ENCODE results near the gene CLCN4. TPM values are rescaled to one million over a fixed set of nuclear protein-coding genes. Genes with fewer than 3 reads are reported as not detected.

CLCN4 gene
- total RNA-seq, 1 donor: 14.1 TPM

- Histone ChIP-seq H4K20me1 (ENCODE audit: insufficient read depth, low read length) (no peaks in the 10 kb centered on the region), H3K4me2 (ENCODE audit: insufficient read depth, low read length) (peak overlapping the region; percentile 24), H3K4me1 (ENCODE audit: insufficient read depth, low read length) (peaks cover 9% of the 10 kb centered on the region), H3K27me3 (ENCODE audit: insufficient read depth, low read length) (no peaks in the 10 kb centered on the region), H3K4me3 (ENCODE audit: insufficient read depth, low read length) (no peak overlapping the region), H3K27ac (ENCODE audit: low read depth, low read length) (no peak overlapping the region), H3K9me3 (ENCODE audit: low read depth, low read length) (no peaks in the 10 kb centered on the region), H2AFZ (ENCODE audit: low read length) (no peak overlapping the region), H3K79me2 (ENCODE audit: insufficient read depth, low read length) (no peaks in the 10 kb centered on the region), H3K36me3 (ENCODE audit: insufficient read depth, low read length) (no peaks in the 10 kb centered on the region)
- TF ChIP-seq, protein P1, sequence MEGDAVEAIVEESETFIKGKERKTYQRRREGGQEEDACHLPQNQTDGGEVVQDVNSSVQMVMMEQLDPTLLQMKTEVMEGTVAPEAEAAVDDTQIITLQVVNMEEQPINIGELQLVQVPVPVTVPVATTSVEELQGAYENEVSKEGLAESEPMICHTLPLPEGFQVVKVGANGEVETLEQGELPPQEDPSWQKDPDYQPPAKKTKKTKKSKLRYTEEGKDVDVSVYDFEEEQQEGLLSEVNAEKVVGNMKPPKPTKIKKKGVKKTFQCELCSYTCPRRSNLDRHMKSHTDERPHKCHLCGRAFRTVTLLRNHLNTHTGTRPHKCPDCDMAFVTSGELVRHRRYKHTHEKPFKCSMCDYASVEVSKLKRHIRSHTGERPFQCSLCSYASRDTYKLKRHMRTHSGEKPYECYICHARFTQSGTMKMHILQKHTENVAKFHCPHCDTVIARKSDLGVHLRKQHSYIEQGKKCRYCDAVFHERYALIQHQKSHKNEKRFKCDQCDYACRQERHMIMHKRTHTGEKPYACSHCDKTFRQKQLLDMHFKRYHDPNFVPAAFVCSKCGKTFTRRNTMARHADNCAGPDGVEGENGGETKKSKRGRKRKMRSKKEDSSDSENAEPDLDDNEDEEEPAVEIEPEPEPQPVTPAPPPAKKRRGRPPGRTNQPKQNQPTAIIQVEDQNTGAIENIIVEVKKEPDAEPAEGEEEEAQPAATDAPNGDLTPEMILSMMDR (IDR thresholded peaks at IDR 0.05; ENCODE audit: extremely low read depth, low read depth, low read length): no peak
- DNase-seq (ENCODE audit: insufficient read length, low spot score, missing footprints): no peak
These were observed 8.9 kb downstream of the CLCN4 start for GRCh38 chrX:10165580-10166247.

- Histone ChIP-seq H3K9me3 (ENCODE audit: low read depth, low read length) (no peaks in the 10 kb centered on the region), H2AFZ (ENCODE audit: low read length) (no peak overlapping the region), H3K27me3 (ENCODE audit: insufficient read depth, low read length) (no peaks in the 10 kb centered on the region), H3K36me3 (ENCODE audit: insufficient read depth, low read length) (no peaks in the 10 kb centered on the region), H3K4me2 (ENCODE audit: insufficient read depth, low read length) (no peak overlapping the region), H3K4me3 (ENCODE audit: insufficient read depth, low read length) (no peak overlapping the region), H3K4me1 (ENCODE audit: insufficient read depth, low read length) (peaks cover 9% of the 10 kb centered on the region), H4K20me1 (ENCODE audit: insufficient read depth, low read length) (no peaks in the 10 kb centered on the region), H3K79me2 (ENCODE audit: insufficient read depth, low read length) (no peaks in the 10 kb centered on the region), H3K27ac (ENCODE audit: low read depth, low read length) (no peak overlapping the region)
- TF ChIP-seq, protein P1 (IDR thresholded peaks at IDR 0.05; ENCODE audit: extremely low read depth, low read depth, low read length): no peak
- DNase-seq (ENCODE audit: insufficient read length, low spot score, missing footprints): no peak
These were observed 9.5 kb downstream of the CLCN4 start for GRCh38 chrX:10166248-10166716.

GRCh38 chrX:10166731-10167151, 10.0 kb downstream of the CLCN4 start:
- no peaks in the 10 kb centered on the region for H3K27me3 ChIP-seq (ENCODE audit: insufficient read depth, low read length)
- H3K27ac ChIP-seq (ENCODE audit: low read depth, low read length): no peak overlapping the region
- H3K36me3 ChIP-seq (ENCODE audit: insufficient read depth, low read length): no peaks in the 10 kb centered on the region
- no peaks in the 10 kb centered on the region for H4K20me1 ChIP-seq (ENCODE audit: insufficient read depth, low read length)
- no peak overlapping the region for H3K4me3 ChIP-seq (ENCODE audit: insufficient read depth, low read length)
- TF ChIP-seq, protein P1 (IDR thresholded peaks at IDR 0.05; ENCODE audit: extremely low read depth, low read depth, low read length): no peak
- H3K4me1 ChIP-seq (ENCODE audit: insufficient read depth, low read length): peaks cover 9% of the 10 kb centered on the region
- H3K4me2 ChIP-seq (ENCODE audit: insufficient read depth, low read length): no peak overlapping the region
- no peak for DNase-seq (ENCODE audit: insufficient read length, low spot score, missing footprints)
- H2AFZ ChIP-seq (ENCODE audit: low read length): no peak overlapping the region
- H3K9me3 ChIP-seq (ENCODE audit: low read depth, low read length): no peaks in the 10 kb centered on the region
- no peaks in the 10 kb centered on the region for H3K79me2 ChIP-seq (ENCODE audit: insufficient read depth, low read length)

- DNase-seq (ENCODE audit: insufficient read length, low spot score, missing footprints): no peak
- no peak overlapping the region for H3K4me3 ChIP-seq (ENCODE audit: insufficient read depth, low read length)
- peaks cover 9% of the 10 kb centered on the region for H3K4me1 ChIP-seq (ENCODE audit: insufficient read depth, low read length)
- no peaks in the 10 kb centered on the region for H3K79me2 ChIP-seq (ENCODE audit: insufficient read depth, low read length)
- no peak overlapping the region for H3K27ac ChIP-seq (ENCODE audit: low read depth, low read length)
- no peak overlapping the region for H2AFZ ChIP-seq (ENCODE audit: low read length)
- TF ChIP-seq, protein P1 (IDR thresholded peaks at IDR 0.05; ENCODE audit: extremely low read depth, low read depth, low read length): no peak
- no peaks in the 10 kb centered on the region for H3K27me3 ChIP-seq (ENCODE audit: insufficient read depth, low read length)
- H4K20me1 ChIP-seq (ENCODE audit: insufficient read depth, low read length): no peaks in the 10 kb centered on the region
- H3K36me3 ChIP-seq (ENCODE audit: insufficient read depth, low read length): no peaks in the 10 kb centered on the region
- no peak overlapping the region for H3K4me2 ChIP-seq (ENCODE audit: insufficient read depth, low read length)
- no peaks in the 10 kb centered on the region for H3K9me3 ChIP-seq (ENCODE audit: low read depth, low read length)
These were observed 10.8 kb downstream of the CLCN4 start for GRCh38 chrX:10167573-10167972.
